H1 (cell line): ENCODE results near the gene KCNQ2. TPM values are rescaled to one million over a fixed set of nuclear protein-coding genes. Genes with fewer than 3 reads are reported as not detected.

Experiments used
- CTCF ChIA-PET: fragments of 300-600 bp; sonication (Branson Sonifier 250); formaldehyde crosslinking; loops from one replicate; lab custom pipeline; 2021; ENCODE audit not compliant: partially characterized antibody; lab: Charles Lee
- POLR2A ChIA-PET: fragments of 300-600 bp; sonication (Branson Sonifier 250); formaldehyde crosslinking; loops from one replicate; lab custom pipeline; 2021; ENCODE audit warnings: inconsistent platforms; ENCODE audit not compliant: partially characterized antibody; lab: Charles Lee
- DNase-seq, 2 experiments: peaks; one replicate each; pipeline versions ENCODE4 v3.0.0 to v3.0.0-alpha.2; 2010 to 2022; ENCODE audit warnings: low spot score in 2 of 2, low read depth in 1 of 2, mixed read lengths in 1 of 2
- FAIRE-seq: peaks from 2 replicates; lab custom pipeline; 2011; peaks lifted over from hg19 to GRCh38; lab: Jason Lieb, UNC
- H2AFZ ChIP-seq: 2 replicates; pipeline ENCODE4 v1.8.1; 2012; ENCODE audit warnings: low read length, inconsistent platforms
- H2AK5ac ChIP-seq: 2 replicates; pipeline ENCODE4 v1.6.1; 2013; ENCODE audit warnings: low read depth, low read length
- H2BK120ac ChIP-seq: replicated peaks from 2 replicates; pipeline ENCODE3; 2013; ENCODE audit warnings: low read depth, low read length, inconsistent platforms
- H2BK12ac ChIP-seq: 2 replicates; pipeline ENCODE4 v1.6.1; 2013; ENCODE audit warnings: low read depth, low read length
- H2BK15ac ChIP-seq: 2 replicates; pipeline ENCODE4 v1.6.1; 2013; ENCODE audit warnings: low read length
- H2BK20ac ChIP-seq: 2 replicates; pipeline ENCODE4 v1.6.1; 2013; ENCODE audit warnings: low read length
- H2BK5ac ChIP-seq: 2 replicates; pipeline ENCODE4 v1.6.1; 2013; ENCODE audit warnings: low read depth, low read length
- H3K14ac ChIP-seq: 2 replicates; pipeline ENCODE4 v1.6.1; 2013; ENCODE audit warnings: inconsistent platforms; ENCODE audit not compliant: insufficient read length
- H3K18ac ChIP-seq: 2 replicates; pipeline ENCODE4 v1.6.1; 2013; ENCODE audit warnings: low read length; ENCODE audit errors: extremely low read depth
- H3K23ac ChIP-seq: 2 replicates; pipeline ENCODE4 v1.6.1; 2013; ENCODE audit warnings: inconsistent platforms; ENCODE audit not compliant: insufficient read length
- H3K23me2 ChIP-seq: 2 replicates; pipeline ENCODE4 v1.6.1; 2013; ENCODE audit warnings: low read depth, low read length
- H3K27ac ChIP-seq: 2 replicates; pipeline ENCODE4 v1.6.1; 2011; ENCODE audit warnings: low read depth, low read length, inconsistent platforms
- H3K27me3 ChIP-seq, 4 experiments: replicated peaks in 1 of 4; 1 replicate in 1 of 4; 2 replicates in 3 of 4; pipeline versions ENCODE4 v1.6.1 to v1.8.1; 2011 to 2013; ENCODE audit warnings: low read length in 3 of 4, mild to moderate bottlenecking in 3 of 4, inconsistent platforms in 2 of 4, mixed read lengths in 2 of 4, moderate library complexity in 1 of 4; ENCODE audit not compliant: control insufficient read depth in 3 of 4, insufficient read depth in 3 of 4; ENCODE audit errors: extremely low read depth in 1 of 4
- H3K36me3 ChIP-seq, 4 experiments: 2 replicates each; pipeline versions ENCODE4 v1.6.1 to v1.8.1; 2011 to 2013; ENCODE audit warnings: mild to moderate bottlenecking in 4 of 4, low read length in 3 of 4, moderate library complexity in 2 of 4, control low read depth in 1 of 4, inconsistent platforms in 1 of 4; ENCODE audit not compliant: insufficient read depth in 4 of 4, control insufficient read depth in 2 of 4
- H3K4ac ChIP-seq: replicated peaks from 2 replicates; pipeline ENCODE3; 2013; ENCODE audit warnings: low read length, low read depth, mixed read lengths, inconsistent platforms; ENCODE audit not compliant: insufficient read length
- H3K4me1 ChIP-seq, 4 experiments: replicated peaks in 1 of 4; 1 replicate in 1 of 4; 2 replicates in 3 of 4; pipeline versions ENCODE4 v1.6.1 to v1.8.1; 2011 to 2013; ENCODE audit warnings: low read length in 3 of 4, inconsistent platforms in 2 of 4, mixed read lengths in 1 of 4; ENCODE audit not compliant: insufficient read depth in 4 of 4, control insufficient read depth in 3 of 4
- H3K4me2 ChIP-seq, 2 experiments: 2 replicates each; pipeline versions ENCODE4 v1.6.1 to v1.8.1; 2011 to 2013; ENCODE audit warnings: low read depth in 2 of 2, low read length in 2 of 2, control low read depth in 1 of 2, inconsistent platforms in 1 of 2, mild to moderate bottlenecking in 1 of 2; ENCODE audit not compliant: insufficient read depth in 1 of 2
- H3K4me3 ChIP-seq, 4 experiments: fragments of 200-600, 300-600 bp in 1 of 4; sonication (generic), shearing (Covaris generic), sonication (Bioruptor Twin) in 1 of 4; 2 replicates each; pipeline versions ENCODE4 v1.5.1 to v1.8.1; 2011 to 2016; ENCODE audit warnings: low read length in 4 of 4, low read depth in 3 of 4, control low read depth in 2 of 4, inconsistent platforms in 2 of 4, mild to moderate bottlenecking in 2 of 4, mixed read lengths in 1 of 4, moderate library complexity in 1 of 4; ENCODE audit not compliant: insufficient read depth in 2 of 4; ENCODE audit errors: extremely low read depth in 1 of 4
- H3K56ac ChIP-seq: replicated peaks from 2 replicates; pipeline ENCODE3; 2013; ENCODE audit warnings: low read depth, mild to moderate bottlenecking, mixed read lengths, low read length, inconsistent platforms; ENCODE audit not compliant: insufficient read length
- H3K79me1 ChIP-seq: 2 replicates; pipeline ENCODE4 v1.6.1; 2013; ENCODE audit warnings: low read depth, low read length, control low read depth
- H3K79me2 ChIP-seq, 2 experiments: 2 replicates each; pipeline versions ENCODE4 v1.6.1 to v1.8.1; 2012 to 2013; ENCODE audit warnings: low read length in 2 of 2, mild to moderate bottlenecking in 2 of 2, inconsistent platforms in 1 of 2; ENCODE audit not compliant: insufficient read depth in 2 of 2, control insufficient read depth in 1 of 2
- H3K9ac ChIP-seq, 4 experiments: replicated peaks in 1 of 4; 1 replicate in 1 of 4; 2 replicates in 3 of 4; pipeline versions ENCODE4 v1.6.1 to v1.8.1; 2011 to 2013; ENCODE audit warnings: low read depth in 3 of 4, low read length in 3 of 4, control low read depth in 2 of 4, mild to moderate bottlenecking in 2 of 4, moderate library complexity in 2 of 4, inconsistent platforms in 1 of 4; ENCODE audit errors: extremely low read depth in 1 of 4
- H3K9me3 ChIP-seq, 2 experiments: 2 replicates each; pipeline versions ENCODE4 v1.6.1 to v1.8.1; 2012 to 2013; ENCODE audit warnings: mild to moderate bottlenecking in 2 of 2, moderate library complexity in 2 of 2, control low read depth in 1 of 2, inconsistent platforms in 1 of 2, low read depth in 1 of 2, low read length in 1 of 2, mixed read lengths in 1 of 2; ENCODE audit not compliant: insufficient read depth in 2 of 2
- H4K20me1 ChIP-seq, 2 experiments: replicated peaks in 1 of 2; 2 replicates each; pipeline versions ENCODE3 to v1.8.1; 2011 to 2013; ENCODE audit warnings: inconsistent platforms in 2 of 2, low read length in 2 of 2, mild to moderate bottlenecking in 1 of 2; ENCODE audit not compliant: insufficient read depth in 2 of 2, control insufficient read depth in 1 of 2
- H4K5ac ChIP-seq: 2 replicates; pipeline ENCODE4 v1.6.1; 2013; ENCODE audit warnings: low read length, low read depth, mixed read lengths, inconsistent platforms; ENCODE audit not compliant: insufficient read length
- H4K8ac ChIP-seq: 2 replicates; pipeline ENCODE4 v1.8.0; 2013; ENCODE audit warnings: mild to moderate bottlenecking, moderate library complexity, low read length, inconsistent platforms; ENCODE audit not compliant: insufficient read depth; ENCODE audit errors: extremely low read depth
- H4K91ac ChIP-seq: replicated peaks from 2 replicates; pipeline ENCODE3; 2013; ENCODE audit warnings: low read length, mixed read lengths, inconsistent platforms; ENCODE audit not compliant: insufficient read length
- ATF3 ChIP-seq: IDR thresholded peaks from 2 replicates; pipeline ENCODE4 v1.6.1; 2011; ENCODE audit warnings: low read depth, mild to moderate bottlenecking, low read length; ENCODE audit not compliant: insufficient read depth
- CTBP2 ChIP-seq: IDR thresholded peaks from 2 replicates; pipeline ENCODE4 v1.7.0; 2011; ENCODE audit warnings: borderline replicate concordance, mild to moderate bottlenecking, moderate library complexity, mixed read lengths, low read length; ENCODE audit not compliant: insufficient read depth, insufficient read length
- EZH2 ChIP-seq: fragments of 200-600 bp; sonication (generic); IDR thresholded peaks from 2 replicates; pipeline ENCODE4 v1.7.1; 2012; ENCODE audit warnings: low read depth, mild to moderate bottlenecking, moderate library complexity, low read length, inconsistent platforms; ENCODE audit not compliant: severe bottlenecking
- JUN ChIP-seq: IDR thresholded peaks from 2 replicates; pipeline ENCODE4 v1.6.1; 2011; ENCODE audit warnings: low read depth, mild to moderate bottlenecking, improper control_type of control experiment, low read length
- POU5F1 ChIP-seq: IDR thresholded peaks from 2 replicates; pipeline ENCODE4 v1.6.1; 2011; ENCODE audit warnings: low read depth, mild to moderate bottlenecking, low read length, moderate library complexity
- SIN3A ChIP-seq, 2 experiments: IDR thresholded peaks in 1 of 2; conservative IDR thresholded peaks in 1 of 2; 2 replicates each; pipeline ENCODE4 v1.6.1; 2011 to 2012; ENCODE audit warnings: low read length in 2 of 2, improper control_type of control experiment in 1 of 2, low read depth in 1 of 2, mild to moderate bottlenecking in 1 of 2
- SP2 ChIP-seq: IDR thresholded peaks from 2 replicates; pipeline ENCODE4 v1.6.1; 2012; ENCODE audit warnings: mild to moderate bottlenecking, low read length, inconsistent platforms
- SRF ChIP-seq: IDR thresholded peaks from 2 replicates; pipeline ENCODE4 v1.6.1; 2011; ENCODE audit warnings: mild to moderate bottlenecking, low read depth, low read length, moderate library complexity
- TEAD4 ChIP-seq: IDR thresholded peaks from 2 replicates; pipeline ENCODE4 v1.6.1; 2012; ENCODE audit warnings: low read depth, low read length, inconsistent platforms, mixed read lengths
- WGBS, 2 experiments: shearing (Covaris generic) in 1 of 2; methylation state at CpG; one replicate each; pipeline versions ENCODE4 v1.1.6 to v1.1.7; 2013 to 2015; ENCODE audit warnings: low lambda C conversion rate in 2 of 2, mixed read lengths in 2 of 2, inconsistent platforms in 1 of 2, low coverage in 1 of 2, missing lambda C conversion rate in 1 of 2; ENCODE audit not compliant: insufficient replicate concordance in 2 of 2, insufficient coverage in 1 of 2, insufficient read length in 1 of 2; ENCODE audit errors: extremely low coverage in 1 of 2, missing lambda C conversion rate in 1 of 2; 5-methylcytosine and 5-hydroxymethylcytosine counted together
- polyA plus RNA-seq, 7 experiments: library from polyadenylated mRNA; depleted of rRNA in 3 of 7; stranded (reverse) in 5 of 7; unstranded in 2 of 7; fragments of >200 nt in 5 of 7; fragments of 200-250 nt in 2 of 7; gene quantifications; 1 replicate in 5 of 7; 2 replicates in 1 of 7; 4 replicates in 1 of 7; pipeline versions ENCODE4 v1.2.1 to v1.2.3, GENCODE V29; 2011 to 2013; ENCODE audit warnings: missing spikeins in 2 of 7, mixed read lengths in 2 of 7
- total RNA-seq: library from RNA; stranded (reverse); fragmentation: NEBNext Ultra II Directional; extraction: Animal tissue kit (Norgen Biotek cat#: 25700); gene quantifications from 2 replicates; pipeline ENCODE4 v1.2.1, GENCODE V29; 2021
- TF ChIP-seq, protein P1 (sequence below): IDR thresholded peaks from 2 replicates; pipeline ENCODE4 v1.6.1; 2012; ENCODE audit warnings: low read length, inconsistent platforms

The KCNQ2 gene
- total and polyA plus RNA-seq, 2 of the 8 experiments (the other 6 are each of a cell fraction or from before 2014, with no cell fraction given), result 82.6 to 243 TPM

DNA sequence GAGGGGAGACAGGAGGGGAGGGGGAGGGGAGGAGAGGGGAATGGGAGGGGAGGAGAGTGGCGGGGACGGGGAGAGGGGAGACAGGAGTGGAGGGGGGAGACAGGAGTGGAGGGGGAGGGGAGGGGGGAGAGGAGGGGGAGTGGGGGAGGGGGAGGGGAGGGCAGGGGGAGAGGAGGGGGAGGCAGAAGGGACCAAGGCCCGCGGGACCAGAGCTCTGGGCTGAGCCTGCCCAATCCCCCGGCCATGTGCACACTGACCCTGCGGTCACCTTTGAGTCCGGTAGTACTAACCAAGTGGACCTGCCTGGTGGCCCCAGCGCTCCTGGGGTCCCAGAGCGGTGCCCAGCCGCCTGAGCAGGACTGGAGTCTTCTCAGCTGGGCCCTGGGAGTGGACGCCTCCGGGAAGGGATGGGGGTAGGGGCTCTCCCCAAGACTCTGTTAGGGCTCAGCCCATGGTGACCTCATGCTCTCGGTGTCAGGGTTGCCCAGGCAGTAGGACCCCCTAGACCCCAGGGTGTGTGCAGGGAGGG lies 471 bp upstream of the KCNQ2 start:
- peak overlapping the region; percentile 40; the same call in 1 of the 2 replicates for H2BK15ac ChIP-seq
- POLR2A ChIA-PET, result interaction anchor here (0.9 to 2.6 kb wide), 3 partner anchors 9 to 48 kb away, joined by 3 to 8 read pairs (median 4); partner anchors contain the start of gene PPDPF
- H3K27ac ChIP-seq, result no peak overlapping the region
- H3K4me2 ChIP-seq, result no peak overlapping the region
- H3K4me3 ChIP-seq, result no peak overlapping the region
- no peak overlapping the region for H4K8ac ChIP-seq
- WGBS, 2 experiments, result 86% methylated on average over 5 of the region's 13 CpGs; no CpG with 5 or more reads in 1 of the 2 experiments
- no peak overlapping the region for H3K18ac ChIP-seq
- no peaks in the 10 kb centered on the region for H3K9me3 ChIP-seq
- peaks cover 4 to 33% of the 10 kb centered on the region in 2 experiments; a peak in 3 of 4 replicates for H3K79me2 ChIP-seq
- peaks cover 0 to 16% (median 5%) of the 10 kb centered on the region in 4 experiments; a peak in 4 of 7 replicates for H3K27me3 ChIP-seq
- H2BK20ac ChIP-seq, result peak overlapping the region; percentile 21; the same call in 1 of the 2 replicates
- peaks cover 12% of the 10 kb centered on the region; the same call in 1 of the 2 replicates for H3K79me1 ChIP-seq
- H3K4me1 ChIP-seq, result peaks cover 0 to 24% (median 10%) of the 10 kb centered on the region in 4 experiments; a peak in 6 of 7 replicates
- no peak overlapping the region for H2AK5ac ChIP-seq
- H3K36me3 ChIP-seq, result no peaks in the 10 kb centered on the region
- H3K23ac ChIP-seq, result no peak overlapping the region
- no peak overlapping the region for H2BK120ac ChIP-seq
- no peak overlapping the region for H3K56ac ChIP-seq
- no peak overlapping the region for H2BK5ac ChIP-seq
- CTCF ChIA-PET, result interaction anchor here (0.6 kb wide), 1 partner anchor 488 kb away, joined by 3 read pairs; no protein-coding TSS in a partner anchor
- peaks cover 0 to 5% of the 10 kb centered on the region in 2 experiments for H4K20me1 ChIP-seq
- peaks cover 6% of the 10 kb centered on the region; the same call in 1 of the 2 replicates for H3K23me2 ChIP-seq
- H4K91ac ChIP-seq, result peak overlapping the region; percentile 73
- no peak overlapping the region for H3K14ac ChIP-seq
- peak overlapping the region; percentile 92; the same call in 1 of the 2 replicates for H2BK12ac ChIP-seq
- H4K5ac ChIP-seq, result no peak overlapping the region
- DNase-seq (no peak), FAIRE-seq (no peak)
- H2AFZ ChIP-seq, result no peak overlapping the region
- no peak overlapping the region for H3K9ac ChIP-seq
- H3K4ac ChIP-seq, result peak overlapping the region; percentile 93
- TF ChIP-seq SP2 (no peak), JUN (no peak), POU5F1 (no peak), CTBP2 (no peak), ATF3 (no peak), EZH2 (no peak), SRF (no peak), SIN3A (conservative IDR thresholded peaks at IDR 0.05 in 1 of 2, IDR thresholded peaks at IDR 0.05 in 1 of 2; ENCODE audit: low read depth in 1 of 2, low read length in 2 of 2) (no peak), TEAD4 (no peak)
- TF ChIP-seq, protein P1, sequence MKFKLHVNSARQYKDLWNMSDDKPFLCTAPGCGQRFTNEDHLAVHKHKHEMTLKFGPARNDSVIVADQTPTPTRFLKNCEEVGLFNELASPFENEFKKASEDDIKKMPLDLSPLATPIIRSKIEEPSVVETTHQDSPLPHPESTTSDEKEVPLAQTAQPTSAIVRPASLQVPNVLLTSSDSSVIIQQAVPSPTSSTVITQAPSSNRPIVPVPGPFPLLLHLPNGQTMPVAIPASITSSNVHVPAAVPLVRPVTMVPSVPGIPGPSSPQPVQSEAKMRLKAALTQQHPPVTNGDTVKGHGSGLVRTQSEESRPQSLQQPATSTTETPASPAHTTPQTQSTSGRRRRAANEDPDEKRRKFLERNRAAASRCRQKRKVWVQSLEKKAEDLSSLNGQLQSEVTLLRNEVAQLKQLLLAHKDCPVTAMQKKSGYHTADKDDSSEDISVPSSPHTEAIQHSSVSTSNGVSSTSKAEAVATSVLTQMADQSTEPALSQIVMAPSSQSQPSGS, result no peak
